H9 (cell line): ENCODE measurements around the gene MTF1. TPM values are rescaled to one million over a fixed set of nuclear protein-coding genes. Genes with fewer than 3 reads are reported as not detected.

ENCODE experiments used
- DNase-seq: peaks from one replicate; pipeline ENCODE4 v3.0.0-alpha.2; 2017
- H2AFZ ChIP-seq: one replicate; pipeline ENCODE4 v1.6.1; 2013; ENCODE audit warnings: mild to moderate bottlenecking, low read length, control low read depth, moderate library complexity
- H2AK5ac ChIP-seq: 2 replicates; pipeline ENCODE4 v1.6.1; 2013; ENCODE audit warnings: low read length, control low read depth, mixed read lengths; ENCODE audit not compliant: insufficient read length
- H2BK120ac ChIP-seq: one replicate; pipeline ENCODE4 v1.6.1; 2013; ENCODE audit warnings: low read depth, mild to moderate bottlenecking, low read length, control low read depth, inconsistent platforms; ENCODE audit not compliant: poor library complexity, severe bottlenecking
- H2BK12ac ChIP-seq: 2 replicates; pipeline ENCODE4 v1.6.1; 2013; ENCODE audit warnings: low read length, control low read depth, mixed read lengths, low read depth; ENCODE audit not compliant: insufficient read length
- H2BK15ac ChIP-seq: 2 replicates; pipeline ENCODE4 v1.6.1; 2013; ENCODE audit warnings: low read depth, low read length, control low read depth
- H2BK20ac ChIP-seq: one replicate; pipeline ENCODE4 v1.6.1; 2013; ENCODE audit warnings: low read depth, mild to moderate bottlenecking, low read length, control low read depth, inconsistent platforms; ENCODE audit not compliant: poor library complexity, severe bottlenecking
- H2BK5ac ChIP-seq: 2 replicates; pipeline ENCODE4 v1.6.1; 2013; ENCODE audit warnings: low read length, control low read depth, mixed read lengths; ENCODE audit not compliant: insufficient read length
- H3K14ac ChIP-seq: 2 replicates; pipeline ENCODE4 v1.6.1; 2013; ENCODE audit warnings: low read length, control low read depth; ENCODE audit not compliant: insufficient read depth
- H3K18ac ChIP-seq: 2 replicates; pipeline ENCODE4 v1.6.1; 2013; ENCODE audit warnings: low read depth, mild to moderate bottlenecking, mixed read lengths, low read length, control low read depth; ENCODE audit not compliant: insufficient read length
- H3K23ac ChIP-seq: 2 replicates; pipeline ENCODE4 v1.6.1; 2013; ENCODE audit warnings: low read length, control low read depth, mixed read lengths, low read depth; ENCODE audit not compliant: insufficient read length
- H3K23me2 ChIP-seq: 2 replicates; pipeline ENCODE4 v1.6.1; 2013; ENCODE audit warnings: low read depth, mild to moderate bottlenecking, mixed read lengths, low read length, control low read depth; ENCODE audit not compliant: insufficient read length, poor library complexity, severe bottlenecking
- H3K27ac ChIP-seq: 2 replicates; pipeline ENCODE4 v1.5.1; 2013; ENCODE audit warnings: low read length, control low read depth, mixed read lengths, low read depth; ENCODE audit not compliant: insufficient read length
- H3K27me3 ChIP-seq: 2 replicates; pipeline ENCODE4 v1.6.1; 2013; ENCODE audit warnings: low read length, control low read depth, inconsistent platforms; ENCODE audit not compliant: insufficient read depth
- H3K4ac ChIP-seq: 2 replicates; pipeline ENCODE4 v1.6.1; 2013; ENCODE audit warnings: low read depth, mild to moderate bottlenecking, control low read depth, inconsistent platforms, low read length, moderate library complexity
- H3K4me1 ChIP-seq: 2 replicates; pipeline ENCODE4 v1.6.1; 2013; ENCODE audit warnings: low read length, control low read depth, inconsistent platforms; ENCODE audit not compliant: insufficient read depth
- H3K4me2 ChIP-seq: 2 replicates; pipeline ENCODE4 v1.6.1; 2013; ENCODE audit warnings: low read length, control low read depth, mixed read lengths; ENCODE audit not compliant: insufficient read length, insufficient read depth
- H3K56ac ChIP-seq: 2 replicates; pipeline ENCODE4 v1.6.1; 2013; ENCODE audit warnings: low read depth, mild to moderate bottlenecking, mixed read lengths, low read length, control low read depth; ENCODE audit not compliant: insufficient read length
- H3K79me1 ChIP-seq: 2 replicates; pipeline ENCODE4 v1.6.1; 2013; ENCODE audit warnings: low read depth, mild to moderate bottlenecking, moderate library complexity, low read length, control low read depth, inconsistent platforms; ENCODE audit not compliant: insufficient read depth, poor library complexity, severe bottlenecking
- H3K79me2 ChIP-seq: 2 replicates; pipeline ENCODE4 v1.6.1; 2013; ENCODE audit warnings: low read length, control low read depth, inconsistent platforms; ENCODE audit not compliant: insufficient read depth
- H3K9ac ChIP-seq: 2 replicates; pipeline ENCODE4 v1.6.1; 2013; ENCODE audit warnings: low read length, control low read depth, mixed read lengths; ENCODE audit not compliant: insufficient read length; ENCODE audit errors: extremely low read depth
- H3K9me3 ChIP-seq: one replicate; pipeline ENCODE4 v1.6.1; 2013; ENCODE audit warnings: low read depth, low read length, inconsistent platforms; ENCODE audit not compliant: control insufficient read depth
- H3T11ph ChIP-seq: one replicate; pipeline ENCODE4 v1.6.1; 2013; ENCODE audit warnings: mild to moderate bottlenecking, low read length, control low read depth, inconsistent platforms
- H4K20me1 ChIP-seq: one replicate; pipeline ENCODE4 v1.6.1; 2013; ENCODE audit not compliant: control insufficient read depth, insufficient read length, insufficient read depth
- H4K5ac ChIP-seq: 2 replicates; pipeline ENCODE4 v1.6.1; 2013; ENCODE audit warnings: low read depth, mild to moderate bottlenecking, mixed read lengths, low read length, control low read depth; ENCODE audit not compliant: insufficient read length
- H4K8ac ChIP-seq: replicated peaks from 2 replicates; pipeline ENCODE4 v1.6.1; 2013; ENCODE audit warnings: low read length, control low read depth, mixed read lengths, low read depth; ENCODE audit not compliant: insufficient read length
- H4K91ac ChIP-seq: 2 replicates; pipeline ENCODE4 v1.6.1; 2013; ENCODE audit warnings: low read depth, mild to moderate bottlenecking, moderate library complexity, mixed read lengths, low read length, control low read depth; ENCODE audit not compliant: insufficient read length
- H3K27ac Mint-ChIP-seq, 3 experiments: 2 replicates in 2 of 3; 3 replicates in 1 of 3; pipeline ENCODE4 v1.8.0; 2020 to 2021; ENCODE audit warnings: mixed read lengths in 3 of 3, mild to moderate bottlenecking in 1 of 3, moderate library complexity in 1 of 3
- H3K27me3 Mint-ChIP-seq: 2 replicates; pipeline ENCODE4 v1.8.0; 2021; ENCODE audit warnings: low read depth, mild to moderate bottlenecking, moderate library complexity, mixed read lengths
- H3K36me3 Mint-ChIP-seq, 3 experiments: 2 replicates in 2 of 3; 3 replicates in 1 of 3; pipeline ENCODE4 v1.8.0; 2020 to 2021; ENCODE audit warnings: low read depth in 3 of 3, mixed read lengths in 3 of 3; ENCODE audit not compliant: insufficient read depth in 1 of 3
- H3K4me1 Mint-ChIP-seq, 2 experiments: 2 replicates each; pipeline ENCODE4 v1.8.0; 2020; ENCODE audit warnings: mixed read lengths in 2 of 2
- H3K4me3 Mint-ChIP-seq, 2 experiments: 2 replicates in 1 of 2; 3 replicates in 1 of 2; pipeline ENCODE4 v1.8.0; 2020 to 2021; ENCODE audit warnings: mild to moderate bottlenecking in 2 of 2, mixed read lengths in 2 of 2, moderate library complexity in 1 of 2
- H3K9me3 Mint-ChIP-seq, 2 experiments: 2 replicates in 1 of 2; 3 replicates in 1 of 2; pipeline ENCODE4 v1.8.0; 2020; ENCODE audit warnings: mild to moderate bottlenecking in 2 of 2, mixed read lengths in 2 of 2, moderate library complexity in 1 of 2
- CTCF ChIP-seq: fragments of 200-600 bp; sonication (generic); conservative IDR thresholded peaks from 3 replicates; pipeline ENCODE4 v1.8.0; 2021; ENCODE audit warnings: antibody characterized with exemption, mild to moderate bottlenecking
- WGBS: extraction: QIAGEN DNeasy Blood & Tissue Kit; methylation state at CpG from one replicate; pipeline ENCODE4 v1.1.7; 2013; ENCODE audit warnings: missing lambda C conversion rate, low lambda C conversion rate, mixed read lengths; ENCODE audit not compliant: insufficient read length; ENCODE audit errors: extremely low coverage; 5-methylcytosine and 5-hydroxymethylcytosine counted together
- total RNA-seq: library from RNA; stranded (reverse); gene quantifications from 2 replicates; pipeline ENCODE4 v1.2.1, GENCODE V29; 2021

MTF1 gene
- total RNA-seq, 1 experiment from 2014 or later = 17.0 TPM

GRCh38 chr1:37846647-37847339 lies 12.6 kb downstream of the MTF1 start:
- no peak overlapping the region for H3K56ac ChIP-seq
- H4K8ac ChIP-seq = no peak overlapping the region
- WGBS = no CpG with 5 or more reads among the region's 4 CpGs
- no peak overlapping the region for H3K18ac ChIP-seq
- H2BK15ac ChIP-seq = no peak overlapping the region
- no peak overlapping the region for H3K14ac ChIP-seq
- H3K79me1 ChIP-seq = peaks cover 8% of the 10 kb centered on the region
- H2BK20ac ChIP-seq = no peak overlapping the region
- no peak overlapping the region for H2AK5ac ChIP-seq
- no peak overlapping the region for H3K9ac ChIP-seq
- H3K27ac ChIP-seq = no peak overlapping the region
- no peak overlapping the region for H3K4ac ChIP-seq
- no peaks in the 10 kb centered on the region for H3K23me2 ChIP-seq
- H2BK12ac ChIP-seq = no peak overlapping the region
- H3K27me3 Mint-ChIP-seq = no peaks in the 10 kb centered on the region
- no peaks in the 10 kb centered on the region for H3K27me3 ChIP-seq
- H3K4me2 ChIP-seq = no peak overlapping the region
- no peaks in the 10 kb centered on the region for H4K20me1 ChIP-seq
- no peak overlapping the region for H2BK120ac ChIP-seq
- H3K36me3 Mint-ChIP-seq = 0 out of 7 replicates have a peak, but pooled peaks cover 0 to 2% (median 0%) of the 10 kb centered on the region in 3 experiments
- H3K4me1 ChIP-seq = no peaks in the 10 kb centered on the region
- no peaks in the 10 kb centered on the region for H3K4me1 Mint-ChIP-seq
- H4K5ac ChIP-seq = no peak overlapping the region
- TF ChIP-seq CTCF = no peak
- no peaks in the 10 kb centered on the region for H3K9me3 Mint-ChIP-seq
- H2AFZ ChIP-seq = no peak overlapping the region
- no peak overlapping the region for H2BK5ac ChIP-seq
- H3K27ac Mint-ChIP-seq = no peak overlapping the region
- no peak overlapping the region for H4K91ac ChIP-seq
- no peak overlapping the region for H3K23ac ChIP-seq
- no peak overlapping the region for H3T11ph ChIP-seq
- H3K4me3 Mint-ChIP-seq = no peak overlapping the region
- DNase-seq = no peak
- no peaks in the 10 kb centered on the region; the same call in 1 of the 2 replicates for H3K79me2 ChIP-seq
- no peaks in the 10 kb centered on the region for H3K9me3 ChIP-seq
